Keratinocyte (primary cell): ENCODE measurements around the gene PKHD1. TPM values are rescaled to one million over a fixed set of nuclear protein-coding genes. Genes with fewer than 3 reads are reported as not detected.

ENCODE experiments used
- DNase-seq: peaks from one replicate; pipeline ENCODE4 v3.0.0-alpha.2; 2011; ENCODE audit warnings: low read depth, missing footprints, low spot score
- FAIRE-seq: peaks from 2 replicates; lab custom pipeline; 2011; peaks lifted over from hg19 to GRCh38; lab: Jason Lieb, UNC
- H2AFZ ChIP-seq: 2 replicates; pipeline ENCODE4 v1.6.0; 2012; ENCODE audit warnings: low read length, control low read depth, inconsistent platforms; ENCODE audit not compliant: control insufficient read depth
- H3K27ac ChIP-seq: 2 replicates; pipeline ENCODE4 v1.5.1; 2011; ENCODE audit warnings: low read length; ENCODE audit not compliant: control insufficient read depth, insufficient read depth
- H3K27me3 ChIP-seq: 3 replicates; pipeline ENCODE4 v1.6.0; 2011; ENCODE audit warnings: low read length; ENCODE audit not compliant: control insufficient read depth, insufficient read depth; ENCODE audit errors: extremely low read depth
- H3K36me3 ChIP-seq, 2 experiments: 2 replicates in 1 of 2; 3 replicates in 1 of 2; pipeline ENCODE4 v1.5.1; 2011; ENCODE audit warnings: low read length in 2 of 2, mild to moderate bottlenecking in 1 of 2; ENCODE audit not compliant: control insufficient read depth in 2 of 2, insufficient read depth in 2 of 2; ENCODE audit errors: extremely low read depth in 1 of 2
- H3K4me1 ChIP-seq: 3 replicates; pipeline ENCODE4 v1.5.1; 2011; ENCODE audit warnings: low read length; ENCODE audit not compliant: control insufficient read depth, insufficient read depth; ENCODE audit errors: extremely low read depth
- H3K4me2 ChIP-seq: 3 replicates; pipeline ENCODE4 v1.6.0; 2011; ENCODE audit warnings: low read depth, low read length; ENCODE audit not compliant: control insufficient read depth, insufficient read depth; ENCODE audit errors: extremely low read depth
- H3K4me3 ChIP-seq, 3 experiments: fragments of 200-600 bp in 1 of 3; sonication (generic) in 1 of 3; 2 replicates in 2 of 3; 3 replicates in 1 of 3; pipeline ENCODE4 v1.5.1; 2011 to 2016; ENCODE audit warnings: low read length in 3 of 3, mild to moderate bottlenecking in 3 of 3, control low read depth in 2 of 3, inconsistent platforms in 1 of 3, low read depth in 1 of 3, mixed read lengths in 1 of 3, mixed run types in 1 of 3, moderate library complexity in 1 of 3; ENCODE audit not compliant: control insufficient read depth in 2 of 3, insufficient read depth in 2 of 3; ENCODE audit errors: extremely low read depth in 1 of 3
- H3K79me2 ChIP-seq: 2 replicates; pipeline ENCODE4 v1.6.0; 2012; ENCODE audit warnings: low read length; ENCODE audit not compliant: control insufficient read depth, insufficient read depth
- H3K9ac ChIP-seq: 3 replicates; pipeline ENCODE4 v1.6.0; 2011; ENCODE audit warnings: low read length; ENCODE audit not compliant: control insufficient read depth, insufficient read depth; ENCODE audit errors: extremely low read depth
- H3K9me1 ChIP-seq: 3 replicates; pipeline ENCODE4 v1.6.0; 2011; ENCODE audit warnings: low read length; ENCODE audit not compliant: control insufficient read depth, insufficient read depth; ENCODE audit errors: extremely low read depth
- H3K9me3 ChIP-seq: 2 replicates; pipeline ENCODE4 v1.5.1; 2012; ENCODE audit warnings: low read depth, low read length; ENCODE audit not compliant: control insufficient read depth
- H4K20me1 ChIP-seq: 3 replicates; pipeline ENCODE4 v1.6.0; 2011; ENCODE audit warnings: low read length; ENCODE audit not compliant: control insufficient read depth, insufficient read depth; ENCODE audit errors: extremely low read depth
- CTCF ChIP-seq, 3 experiments: IDR thresholded peaks in 1 of 3; conservative IDR thresholded peaks in 1 of 3; optimal IDR thresholded peaks in 1 of 3; 2 replicates in 2 of 3; 3 replicates in 1 of 3; pipeline versions ENCODE3 to v1.5.1; 2011; ENCODE audit warnings: low read length in 3 of 3, mild to moderate bottlenecking in 3 of 3, moderate library complexity in 2 of 3, control low read depth in 1 of 3, inconsistent platforms in 1 of 3; ENCODE audit not compliant: insufficient read depth in 2 of 3; ENCODE audit errors: extremely low read depth in 1 of 3
- EZH2 ChIP-seq: IDR thresholded peaks from one replicate; pipeline ENCODE4 v1.6.1; 2012; ENCODE audit warnings: inconsistent platforms, mild to moderate bottlenecking, low read length, moderate library complexity
- dilution Hi-C: fragments of 300-500 bp; cut with MboI; formaldehyde crosslinking; loops from one replicate; pipeline ENCODE4 v1.7.0; 2020; ENCODE audit warnings: low sequenced_read_pairs; ENCODE audit not compliant: extremely low pct_ligation_motif_present
- polyA plus RNA-seq, 5 experiments: library from polyadenylated mRNA; depleted of rRNA in 3 of 5; stranded (reverse) in 3 of 5; stranded (forward) in 1 of 5; unstranded in 1 of 5; fragments of >200 nt; gene quantifications; 1 replicate in 1 of 5; 2 replicates in 3 of 5; 3 replicates in 1 of 5; pipeline versions ENCODE4 v1.2.1 to v1.2.3, GENCODE V29; 2011 to 2012; ENCODE audit warnings: missing spikeins in 2 of 5, low read depth in 1 of 5, low replicate concordance in 1 of 5

PKHD1 gene
- polyA plus RNA-seq, 1 donor (not counting 4 experiments of a cell fraction or from before 2014, with no cell fraction given): under 0.01 TPM

GRCh38 chr6:52027699-52028098 is 59.7 kb downstream of the PKHD1 start:
- no peaks in the 10 kb centered on the region for H3K9me1 ChIP-seq
- no peak overlapping the region for H3K4me3 ChIP-seq
- TF ChIP-seq CTCF (optimal IDR thresholded peaks at IDR 0.05 in 1 of 3, IDR thresholded peaks at IDR 0.05 in 1 of 3, conservative IDR thresholded peaks at IDR 0.05 in 1 of 3; ENCODE audit: extremely low read depth in 1 of 3, insufficient read depth in 2 of 3, low read length in 3 of 3) (no peak), EZH2 (no peak)
- no peaks in the 10 kb centered on the region for H4K20me1 ChIP-seq
- H3K79me2 ChIP-seq: no peaks in the 10 kb centered on the region
- dilution Hi-C loops: no loop called here
- H3K9ac ChIP-seq: no peak overlapping the region
- no peaks in the 10 kb centered on the region for H3K4me1 ChIP-seq
- no peaks in the 10 kb centered on the region for H3K27me3 ChIP-seq
- no peaks in the 10 kb centered on the region for H3K36me3 ChIP-seq
- no peak for DNase-seq
- H2AFZ ChIP-seq: no peak overlapping the region
- no peak for FAIRE-seq
- H3K4me2 ChIP-seq: no peak overlapping the region
- no peak overlapping the region for H3K27ac ChIP-seq
- H3K9me3 ChIP-seq: no peaks in the 10 kb centered on the region

- H3K4me1 ChIP-seq: no peaks in the 10 kb centered on the region
- H4K20me1 ChIP-seq: no peaks in the 10 kb centered on the region
- dilution Hi-C loops: no loop called here
- no peak overlapping the region for H3K27ac ChIP-seq
- H3K4me3 ChIP-seq: no peak overlapping the region
- H3K9me3 ChIP-seq: no peaks in the 10 kb centered on the region
- H3K27me3 ChIP-seq: no peaks in the 10 kb centered on the region
- FAIRE-seq: no peak
- no peak overlapping the region for H3K4me2 ChIP-seq
- H2AFZ ChIP-seq: no peak overlapping the region
- TF ChIP-seq CTCF (optimal IDR thresholded peaks at IDR 0.05 in 1 of 3, IDR thresholded peaks at IDR 0.05 in 1 of 3, conservative IDR thresholded peaks at IDR 0.05 in 1 of 3; ENCODE audit: extremely low read depth in 1 of 3, insufficient read depth in 2 of 3, low read length in 3 of 3) (no peak), EZH2 (no peak)
- H3K9ac ChIP-seq: no peak overlapping the region
- no peaks in the 10 kb centered on the region for H3K9me1 ChIP-seq
- DNase-seq: no peak
- H3K79me2 ChIP-seq: no peaks in the 10 kb centered on the region
- no peaks in the 10 kb centered on the region for H3K36me3 ChIP-seq
Observed at GRCh38 chr6:52024451-52025068, 62.9 kb downstream of the PKHD1 start.
